K562 (cell line): ENCODE results near the gene BRF1. TPM values are rescaled to one million over a fixed set of nuclear protein-coding genes. Genes with fewer than 3 reads are reported as not detected.

Experiments
- ATAC-seq: fragments of 200-7000 bp; cut with Tn5 transposase; 3 replicates; pipeline ENCODE4 v1.9.1; 2020; ENCODE audit warnings: moderate library complexity
- BruUV-seq: library from RNA; stranded (reverse); fragments of 400-500 nt; replicated peaks from 2 replicates; lab custom pipeline; 2021; lab: Mats Ljungman, UMichigan
- CTCF ChIA-PET: fragments of 300-600 bp; formaldehyde crosslinking; extraction: SDS; loops from one replicate; lab custom pipeline; 2021; ENCODE audit warnings: low intra/inter-chr PET ratio; lab: Yijun Ruan, JAX
- POLR2A ChIA-PET: fragments of 300-600, 350-650 bp; sonication (Branson Sonifier 250); formaldehyde crosslinking; extraction: SDS; loops from one replicate; lab custom pipeline; 2021; ENCODE audit warnings: antibody characterized with exemption, inconsistent platforms; lab: Yijun Ruan, JAX
- DNase-seq, 4 experiments: peaks; one replicate each; pipeline versions ENCODE4 v3.0.0 to v3.0.0-alpha.2; 2011 to 2018; ENCODE audit warnings: low spot score in 3 of 4, mixed read lengths in 3 of 4; ENCODE audit errors: extremely low read depth in 1 of 4
- FAIRE-seq: peaks from 2 replicates; lab custom pipeline; 2011; peaks lifted over from hg19 to GRCh38; lab: Jason Lieb, UNC
- H2AFZ ChIP-seq: 2 replicates; pipeline ENCODE4 v1.6.0; 2011; ENCODE audit warnings: low read depth, low read length, control low read depth, inconsistent platforms
- H3K27ac ChIP-seq: fragments of 200-600 bp; 3 replicates; pipeline ENCODE4 v1.8.0; 2011; ENCODE audit warnings: low read depth, mild to moderate bottlenecking, control low read depth, inconsistent platforms, low read length, moderate library complexity, mixed read lengths; ENCODE audit errors: extremely low read depth
- H3K27me3 ChIP-seq, 2 experiments: fragments of 300-600 bp in 1 of 2; 2 replicates in 1 of 2; 3 replicates in 1 of 2; pipeline versions ENCODE4 v1.6.0 to v1.8.0; 2011; ENCODE audit warnings: inconsistent platforms in 2 of 2, low read length in 2 of 2, mild to moderate bottlenecking in 1 of 2, mixed read lengths in 1 of 2, moderate library complexity in 1 of 2; ENCODE audit not compliant: control insufficient read depth in 2 of 2, insufficient read depth in 2 of 2
- H3K36me3 ChIP-seq: fragments of 300-600 bp; 3 replicates; pipeline ENCODE4 v1.8.0; 2011; ENCODE audit warnings: mild to moderate bottlenecking, low read length, inconsistent platforms; ENCODE audit not compliant: control insufficient read depth, insufficient read depth
- H3K4me1 ChIP-seq, 2 experiments: fragments of 200-600 bp in 1 of 2; replicated peaks in 1 of 2; 2 replicates in 1 of 2; 3 replicates in 1 of 2; pipeline versions ENCODE4 v1.5.1 to v1.8.0; 2011; ENCODE audit warnings: inconsistent platforms in 2 of 2, low read length in 2 of 2, mild to moderate bottlenecking in 1 of 2, mixed read lengths in 1 of 2, moderate library complexity in 1 of 2; ENCODE audit not compliant: control insufficient read depth in 2 of 2, insufficient read depth in 2 of 2
- H3K4me2 ChIP-seq: 2 replicates; pipeline ENCODE4 v1.6.1; 2011; ENCODE audit warnings: low read length, control low read depth, inconsistent platforms, mixed read lengths; ENCODE audit not compliant: insufficient read depth
- H3K4me3 ChIP-seq: fragments of 200-600 bp; sonication (generic), shearing (Covaris generic); 2 replicates; pipeline ENCODE4 v1.5.1; 2016; ENCODE audit warnings: control low read depth, inconsistent platforms
- H3K79me2 ChIP-seq: fragments of 200-600 bp; 3 replicates; pipeline ENCODE4 v1.8.0; 2011; ENCODE audit warnings: low read length, inconsistent platforms; ENCODE audit not compliant: control insufficient read depth, insufficient read depth
- H3K9ac ChIP-seq, 2 experiments: 2 replicates each; pipeline versions ENCODE4 v1.6.0 to v1.6.1; 2011; ENCODE audit warnings: low read depth in 2 of 2, low read length in 2 of 2, control low read depth in 1 of 2, inconsistent platforms in 1 of 2, mild to moderate bottlenecking in 1 of 2, mixed read lengths in 1 of 2; ENCODE audit not compliant: insufficient read depth in 1 of 2
- H3K9me1 ChIP-seq: one replicate; pipeline ENCODE4 v1.6.0; 2011; ENCODE audit warnings: inconsistent platforms, mild to moderate bottlenecking, low read length, moderate library complexity; ENCODE audit not compliant: control insufficient read depth, insufficient read depth
- H3K9me3 ChIP-seq: replicated peaks from 2 replicates; pipeline ENCODE4 v1.5.1; 2011; ENCODE audit warnings: low read depth, low read length, inconsistent platforms; ENCODE audit not compliant: control insufficient read depth, insufficient read depth
- H4K20me1 ChIP-seq: replicated peaks from 2 replicates; pipeline ENCODE4 v1.6.1; 2011; ENCODE audit warnings: low read length, inconsistent platforms, mixed read lengths; ENCODE audit not compliant: control insufficient read depth, insufficient read depth
- BMI1 ChIP-seq: fragments of 150-350 bp; IDR thresholded peaks from 2 replicates; pipeline ENCODE4 v1.6.1; 2014; ENCODE audit warnings: low read length
- CBX3 ChIP-seq, 2 experiments: IDR thresholded peaks; 1 replicate in 1 of 2; 2 replicates in 1 of 2; pipeline ENCODE4 v1.6.1; 2012; ENCODE audit warnings: inconsistent platforms in 2 of 2, low read length in 2 of 2, borderline replicate concordance in 1 of 2, control low read depth in 1 of 2
- KLF1 ChIP-seq: fragments of 450-650 bp; IDR thresholded peaks from 2 replicates; pipeline ENCODE4 v1.6.1; 2016; ENCODE audit warnings: missing genetic modification characterization, missing compliant biosample characterization
- MITF ChIP-seq: IDR thresholded peaks from 2 replicates; pipeline ENCODE4 v1.6.1; 2014; ENCODE audit warnings: antibody characterized with exemption
- NEUROD1 ChIP-seq: fragments of 150-350 bp; IDR thresholded peaks from 2 replicates; pipeline ENCODE4 v1.6.1; 2014; ENCODE audit warnings: borderline replicate concordance, low read length, low read depth; ENCODE audit not compliant: partially characterized antibody
- STAT6 ChIP-seq: sonication (generic); formaldehyde crosslinking; IDR thresholded peaks from 2 replicates; pipeline ENCODE4 v1.8.1; 2023; ENCODE audit warnings: mild to moderate bottlenecking, missing genetic modification reagents
- ZC3H8 ChIP-seq: fragments of 450-650 bp; IDR thresholded peaks from 2 replicates; pipeline ENCODE4 v1.6.1; 2017
- ZNF239 ChIP-seq: fragments of 250-450 bp; sonication (Bioruptor Pico); IDR thresholded peaks from 2 replicates; pipeline ENCODE4 v1.4.0; 2020; ENCODE audit warnings: mild to moderate bottlenecking
- ZNF696 ChIP-seq: fragments of 250-450 bp; sonication (Bioruptor Pico); conservative IDR thresholded peaks from 2 replicates; pipeline ENCODE4 v1.4.0; 2020; ENCODE audit warnings: mild to moderate bottlenecking, moderate library complexity
- WGBS: fragments of 100-300 bp; shearing (Covaris generic); methylation state at CpG from one replicate; pipeline ENCODE4 v1.1.6; 2016; ENCODE audit warnings: low coverage, mixed read lengths; ENCODE audit not compliant: insufficient coverage; ENCODE audit errors: missing lambda C conversion rate; 5-methylcytosine and 5-hydroxymethylcytosine counted together
- in situ Hi-C: fragments of 300-500 bp; cut with MboI; formaldehyde crosslinking; loops from 4 replicates; pipeline ENCODE4 v1.15.0; 2018; ENCODE audit warnings: inconsistent platforms, mixed read lengths
- intact Hi-C: fragments of 100-400 bp; cut with micrococcal nuclease; formaldehyde crosslinking; loops from 2 replicates; pipeline ENCODE4 v1.14.2; 2022
- polyA plus RNA-seq, 8 experiments: library from polyadenylated mRNA; depleted of rRNA in 4 of 8; stranded (reverse) in 5 of 8; unstranded in 3 of 8; fragments of >200 nt; fragmentation: Nextera tagmentation in 2 of 8; fragmentation: Illumina TruSeq in 1 of 8; extraction: Ambion mirVana in 2 of 8; extraction: Trizol in 1 of 8; gene quantifications; 2 replicates each; pipeline versions ENCODE4 v1.2.1 to v1.2.3, GENCODE V29; 2011 to 2014; ENCODE audit warnings: inconsistent platforms in 1 of 8, missing spikeins in 1 of 8
- total RNA-seq, 7 experiments: library from RNA; depleted of rRNA in 6 of 7; stranded (reverse); fragments of >200 nt in 6 of 7; fragmentation: Illumina TruSeq in 2 of 7; extraction: Trizol in 2 of 7; gene quantifications; 2 replicates each; pipeline versions ENCODE4 v1.2.1 to v1.2.3, GENCODE V29; 2011 to 2021; ENCODE audit warnings: low replicate concordance in 1 of 7

Gene BRF1
- total and polyA plus RNA-seq, 9 of the 15 experiments (the other 6 are each of a cell fraction or from before 2014, with no cell fraction given) = 0.14 to 24.6 (median 8.2) TPM

- intact Hi-C loops = no loop called here
- ChIA-PET POLR2A (no interaction called here), CTCF (no interaction called here)
- no peak for FAIRE-seq
- Histone ChIP-seq H3K9ac (no peak overlapping the region), H3K4me3 (no peak overlapping the region), H3K36me3 (no peaks in the 10 kb centered on the region), H3K9me3 (no peaks in the 10 kb centered on the region; the same call in none of the 2 replicates), H3K4me2 (no peak overlapping the region), H3K27ac (no peak overlapping the region), H3K4me1 (peaks cover 0 to 32% of the 10 kb centered on the region in 2 experiments; a peak in 2 of 5 replicates), H2AFZ (no peak overlapping the region), H3K27me3 (no peaks in the 10 kb centered on the region), H3K79me2 (no peaks in the 10 kb centered on the region), H3K9me1 (no peaks in the 10 kb centered on the region), H4K20me1 (no peaks in the 10 kb centered on the region)
- DNase-seq = no peak
- in situ Hi-C loops = no loop called here
- TF ChIP-seq STAT6 (CRISPR knock-in tag) (no peak), ZNF239 (CRISPR knock-in tag) (no peak), MITF (no peak), NEUROD1 (no peak), ZC3H8 (no peak), CBX3 (IDR thresholded peaks at IDR 0.05; ENCODE audit: borderline replicate concordance in 1 of 2, low read length in 2 of 2) (no peak), ZNF696 (CRISPR knock-in tag) (no peak), BMI1 (no peak), KLF1 (tag) (no peak)
- 0% methylated on average over 1 of the region's 4 CpGs for WGBS
- no peak for ATAC-seq
- BruUV-seq = no TSS peak
Observed at GRCh38 chr14:105185973-105186372, 114.8 kb downstream of the BRF1 start.
